Measurements from ENCODE around the gene ARAP1. TPM values are rescaled to one million over a fixed set of nuclear protein-coding genes. Genes with fewer than 3 reads are reported as not detected.

ARAP1 gene
- total and polyA plus RNA-seq, 2 donors (not counting 3 experiments of a cell fraction or from before 2014, with no cell fraction given), result 36.8 to 66.2 TPM

DNA sequence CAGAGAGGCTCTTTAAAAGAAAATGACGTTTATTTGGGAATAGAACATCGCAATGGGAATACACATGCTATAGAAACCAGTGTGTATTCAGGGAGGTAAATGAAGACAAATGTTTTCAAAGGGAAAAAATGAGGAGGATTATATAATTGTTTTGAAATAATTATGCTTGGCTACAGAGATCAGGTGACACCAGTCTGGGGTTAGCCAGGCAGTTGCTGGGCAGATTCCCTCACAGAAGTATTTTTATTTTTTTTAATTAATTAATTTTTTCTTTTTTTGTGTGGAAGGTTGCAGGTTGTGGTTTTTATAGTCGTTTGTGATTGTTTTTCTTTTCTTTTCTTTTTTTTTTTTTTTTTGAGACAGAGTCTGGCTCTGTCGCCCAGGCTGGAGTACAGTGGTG is 47.2 kb upstream of the ARAP1 start:
- Histone ChIP-seq H3K4me3 (replicated peaks in 1 of 3; ENCODE audit: insufficient read depth in 1 of 3, low read depth in 1 of 3, low read length in 3 of 3) (no peak overlapping the region), H3K27ac (ENCODE audit: insufficient read depth, low read depth, low read length) (no peak overlapping the region), H4K20me1 (replicated peaks; ENCODE audit: control insufficient read depth, extremely low read depth, insufficient read depth, low read length) (no peaks in the 10 kb centered on the region), H3K9me3 (replicated peaks; ENCODE audit: control insufficient read depth, insufficient read depth, low read length) (no peaks in the 10 kb centered on the region), H3K9ac (replicated peaks; ENCODE audit: extremely low read depth, insufficient read depth, low read length) (no peak overlapping the region), H3K27me3 (ENCODE audit: control insufficient read depth in 2 of 2, insufficient read depth in 2 of 2, low read length in 2 of 2) (no peaks in the 10 kb centered on the region), H3K9me1 (replicated peaks; ENCODE audit: control insufficient read depth, extremely low read depth, insufficient read depth, low read length) (no peaks in the 10 kb centered on the region), H3K79me2 (ENCODE audit: control insufficient read depth, insufficient read depth, low read length) (no peaks in the 10 kb centered on the region), H3K36me3 (ENCODE audit: control insufficient read depth in 2 of 2, extremely low read depth in 1 of 2, insufficient read depth in 2 of 2, low read length in 2 of 2) (no peaks in the 10 kb centered on the region), H2AFZ (ENCODE audit: low read depth, low read length) (no peak overlapping the region), H3K4me1 (ENCODE audit: control insufficient read depth, extremely low read depth, insufficient read depth, low read length) (no peaks in the 10 kb centered on the region), H3K4me2 (ENCODE audit: insufficient read depth, low read length) (no peak overlapping the region)
- CTCF ChIA-PET, result no interaction called here
- FAIRE-seq (no peak), DNase-seq (ENCODE audit: low read depth, low spot score) (no peak)
- TF ChIP-seq, protein P1, sequence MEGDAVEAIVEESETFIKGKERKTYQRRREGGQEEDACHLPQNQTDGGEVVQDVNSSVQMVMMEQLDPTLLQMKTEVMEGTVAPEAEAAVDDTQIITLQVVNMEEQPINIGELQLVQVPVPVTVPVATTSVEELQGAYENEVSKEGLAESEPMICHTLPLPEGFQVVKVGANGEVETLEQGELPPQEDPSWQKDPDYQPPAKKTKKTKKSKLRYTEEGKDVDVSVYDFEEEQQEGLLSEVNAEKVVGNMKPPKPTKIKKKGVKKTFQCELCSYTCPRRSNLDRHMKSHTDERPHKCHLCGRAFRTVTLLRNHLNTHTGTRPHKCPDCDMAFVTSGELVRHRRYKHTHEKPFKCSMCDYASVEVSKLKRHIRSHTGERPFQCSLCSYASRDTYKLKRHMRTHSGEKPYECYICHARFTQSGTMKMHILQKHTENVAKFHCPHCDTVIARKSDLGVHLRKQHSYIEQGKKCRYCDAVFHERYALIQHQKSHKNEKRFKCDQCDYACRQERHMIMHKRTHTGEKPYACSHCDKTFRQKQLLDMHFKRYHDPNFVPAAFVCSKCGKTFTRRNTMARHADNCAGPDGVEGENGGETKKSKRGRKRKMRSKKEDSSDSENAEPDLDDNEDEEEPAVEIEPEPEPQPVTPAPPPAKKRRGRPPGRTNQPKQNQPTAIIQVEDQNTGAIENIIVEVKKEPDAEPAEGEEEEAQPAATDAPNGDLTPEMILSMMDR (IDR thresholded peaks at IDR 0.05; ENCODE audit: extremely low read depth in 1 of 2, insufficient read depth in 1 of 2, low read depth in 1 of 2, low read length in 2 of 2), result no peak
- no peak for TF ChIP-seq POLR2A (IDR thresholded peaks at IDR 0.05; ENCODE audit: low read depth, low read length)
- TF ChIP-seq, protein P2, sequence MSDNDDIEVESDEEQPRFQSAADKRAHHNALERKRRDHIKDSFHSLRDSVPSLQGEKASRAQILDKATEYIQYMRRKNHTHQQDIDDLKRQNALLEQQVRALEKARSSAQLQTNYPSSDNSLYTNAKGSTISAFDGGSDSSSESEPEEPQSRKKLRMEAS (IDR thresholded peaks at IDR 0.05; ENCODE audit: insufficient read depth, insufficient read length), result no peak
- TF ChIP-seq EZH2 (IDR thresholded peaks at IDR 0.05; ENCODE audit: borderline replicate concordance, low read depth, low read length, severe bottlenecking), result no peak
- no peak for TF ChIP-seq POLR2AphosphoS5 (IDR thresholded peaks at IDR 0.05; ENCODE audit: insufficient read depth, low read depth, low read length)
- intact Hi-C loops (cut with micrococcal nuclease) (no loop called here), dilution Hi-C loops (cut with MboI; ENCODE audit: extremely low pct_ligation_motif_present, low sequenced_read_pairs) (no loop called here)
- POLR2A ChIA-PET, result no interaction called here
- no TSS peak for BruUV-seq (replicated peaks)

DNA sequence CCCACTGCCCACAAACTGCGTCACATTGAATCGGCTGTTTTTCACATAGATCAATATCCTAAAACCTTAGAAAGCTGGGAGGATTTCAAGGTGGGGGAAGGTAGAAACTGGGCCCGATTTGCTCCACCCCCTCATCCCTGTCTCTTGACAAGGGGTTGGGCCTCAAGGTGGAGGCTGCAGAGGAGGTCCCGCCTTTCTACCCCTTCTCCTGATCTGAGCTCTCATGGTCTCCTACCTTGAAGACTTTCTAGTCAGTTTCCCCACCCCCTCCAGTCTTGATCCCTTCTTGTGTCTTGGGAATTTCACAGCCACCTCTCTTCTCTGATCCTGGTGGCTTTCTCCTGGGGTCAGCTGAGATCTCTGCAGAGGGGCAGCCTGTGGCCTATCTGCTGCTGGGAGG is 46.2 kb upstream of the ARAP1 start:
- Histone ChIP-seq H4K20me1 (replicated peaks; ENCODE audit: control insufficient read depth, extremely low read depth, insufficient read depth, low read length) (no peaks in the 10 kb centered on the region), H3K4me3 (replicated peaks in 1 of 3; ENCODE audit: insufficient read depth in 1 of 3, low read depth in 1 of 3, low read length in 3 of 3) (no peak overlapping the region), H3K4me1 (ENCODE audit: control insufficient read depth, extremely low read depth, insufficient read depth, low read length) (peaks cover under 1% of the 10 kb centered on the region), H3K9me1 (replicated peaks; ENCODE audit: control insufficient read depth, extremely low read depth, insufficient read depth, low read length) (no peaks in the 10 kb centered on the region), H3K9me3 (replicated peaks; ENCODE audit: control insufficient read depth, insufficient read depth, low read length) (no peaks in the 10 kb centered on the region), H3K27me3 (ENCODE audit: control insufficient read depth in 2 of 2, insufficient read depth in 2 of 2, low read length in 2 of 2) (no peaks in the 10 kb centered on the region), H3K79me2 (ENCODE audit: control insufficient read depth, insufficient read depth, low read length) (no peaks in the 10 kb centered on the region), H2AFZ (ENCODE audit: low read depth, low read length) (no peak overlapping the region), H3K36me3 (ENCODE audit: control insufficient read depth in 2 of 2, extremely low read depth in 1 of 2, insufficient read depth in 2 of 2, low read length in 2 of 2) (no peaks in the 10 kb centered on the region), H3K27ac (ENCODE audit: insufficient read depth, low read depth, low read length) (no peak overlapping the region), H3K4me2 (ENCODE audit: insufficient read depth, low read length) (no peak overlapping the region), H3K9ac (replicated peaks; ENCODE audit: extremely low read depth, insufficient read depth, low read length) (no peak overlapping the region)
- intact Hi-C loops (cut with micrococcal nuclease), result no loop called here
- TF ChIP-seq POLR2A (IDR thresholded peaks at IDR 0.05; ENCODE audit: low read depth, low read length) (no peak), JUN (IDR thresholded peaks at IDR 0.05; ENCODE audit: borderline replicate concordance, insufficient read depth, insufficient read length, low read depth) (no peak), MYC (IDR thresholded peaks at IDR 0.05; ENCODE audit: low read depth, low read length) (no peak), EZH2 (IDR thresholded peaks at IDR 0.05; ENCODE audit: borderline replicate concordance, low read depth, low read length, severe bottlenecking) (no peak), FOS (IDR thresholded peaks at IDR 0.05; ENCODE audit: borderline replicate concordance, insufficient read depth, low read length) (no peak), POLR2AphosphoS5 (IDR thresholded peaks at IDR 0.05; ENCODE audit: insufficient read depth, low read depth, low read length) (no peak), GATA2 (IDR thresholded peaks at IDR 0.05; ENCODE audit: insufficient read depth, insufficient read length, low read depth, low read length) (no peak)
- TF ChIP-seq, protein P1 (IDR thresholded peaks at IDR 0.05; ENCODE audit: extremely low read depth in 1 of 2, insufficient read depth in 1 of 2, low read depth in 1 of 2, low read length in 2 of 2), result no peak
- TF ChIP-seq, protein P2 (IDR thresholded peaks at IDR 0.05; ENCODE audit: insufficient read depth, insufficient read length), result no peak
- ChIA-PET POLR2A (no interaction called here), CTCF (no interaction called here)
- DNase-seq (ENCODE audit: low read depth, low spot score), result no peak
- no TSS peak for BruUV-seq (replicated peaks)
- dilution Hi-C loops (cut with MboI; ENCODE audit: extremely low pct_ligation_motif_present, low sequenced_read_pairs), result no loop called here
- FAIRE-seq, result no peak
